Caco-2 (cell line): ENCODE results near the gene SSTR5. TPM values are rescaled to one million over a fixed set of nuclear protein-coding genes. Genes with fewer than 3 reads are reported as not detected.

Source experiments
- BruUV-seq: library from RNA; stranded (reverse); fragments of 400-500 nt; replicated peaks from 2 replicates; lab custom pipeline; 2021; lab: Mats Ljungman, UMichigan
- CTCF ChIA-PET: fragments of 300-600 bp; sonication (Branson Sonifier 250); formaldehyde crosslinking; loops from one replicate; lab custom pipeline; 2022; ENCODE audit warnings: antibody characterized with exemption; lab: Charles Lee
- POLR2A ChIA-PET: fragments of 300-600 bp; sonication (Branson Sonifier 250); formaldehyde crosslinking; loops from one replicate; lab custom pipeline; 2022; ENCODE audit warnings: antibody characterized with exemption; lab: Charles Lee
- DNase-seq, 2 experiments: peaks; one replicate each; pipeline versions ENCODE4 v3.0.0 to v3.0.0-alpha.2; 2020 to 2022
- H3K27me3 ChIP-seq: replicated peaks from 2 replicates; pipeline ENCODE4 v1.6.0; 2011; ENCODE audit warnings: low read length; ENCODE audit not compliant: control insufficient read depth, insufficient read depth
- H3K36me3 ChIP-seq: 2 replicates; pipeline ENCODE4 v1.5.1; 2011; ENCODE audit warnings: low read length; ENCODE audit not compliant: control insufficient read depth, insufficient read depth
- H3K4me1 ChIP-seq: fragments of 250-450 bp; sonication (Bioruptor Pico); 2 replicates; pipeline ENCODE4 v1.5.1; 2020; ENCODE audit warnings: mild to moderate bottlenecking
- H3K4me3 ChIP-seq: 2 replicates; pipeline ENCODE4 v1.5.1; 2011; ENCODE audit warnings: low read depth, mild to moderate bottlenecking, control low read depth, low read length
- H3K9me3 ChIP-seq: fragments of 250-450 bp; sonication (Bioruptor Pico); 2 replicates; pipeline ENCODE4 v1.5.1; 2020; ENCODE audit warnings: mild to moderate bottlenecking, moderate library complexity
- H3K27ac Mint-ChIP-seq: one replicate; pipeline ENCODE4 v1.8.0; 2022; ENCODE audit warnings: mixed read lengths; ENCODE audit not compliant: unreplicated experiment
- H3K27me3 Mint-ChIP-seq: one replicate; pipeline ENCODE4 v1.8.0; 2022; ENCODE audit warnings: mixed read lengths; ENCODE audit not compliant: insufficient read depth, unreplicated experiment
- H3K36me3 Mint-ChIP-seq: one replicate; pipeline ENCODE4 v1.8.0; 2022; ENCODE audit warnings: mild to moderate bottlenecking, mixed read lengths; ENCODE audit not compliant: insufficient read depth, unreplicated experiment
- H3K4me1 Mint-ChIP-seq: one replicate; pipeline ENCODE4 v1.8.0; 2022; ENCODE audit warnings: low read depth, mixed read lengths; ENCODE audit not compliant: unreplicated experiment
- H3K4me3 Mint-ChIP-seq: one replicate; pipeline ENCODE4 v1.8.0; 2022; ENCODE audit warnings: mild to moderate bottlenecking, moderate library complexity, mixed read lengths; ENCODE audit not compliant: unreplicated experiment
- H3K9me3 Mint-ChIP-seq: one replicate; pipeline ENCODE4 v1.8.0; 2022; ENCODE audit warnings: mixed read lengths; ENCODE audit not compliant: unreplicated experiment
- CTCF ChIP-seq, 2 experiments: fragments of 200-600 bp in 1 of 2; IDR thresholded peaks; 1 replicate in 1 of 2; 2 replicates in 1 of 2; pipeline versions ENCODE4 v1.5.1 to v1.8.0; 2011 to 2022; ENCODE audit warnings: antibody characterized with exemption in 1 of 2, control low read depth in 1 of 2, inconsistent platforms in 1 of 2, low read depth in 1 of 2, low read length in 1 of 2, mild to moderate bottlenecking in 1 of 2, moderate library complexity in 1 of 2; ENCODE audit not compliant: insufficient read depth in 1 of 2, severe bottlenecking in 1 of 2, unreplicated experiment in 1 of 2
- intact Hi-C: fragments of 100-400 bp; cut with micrococcal nuclease; formaldehyde crosslinking; loops from one replicate; pipeline ENCODE4 v1.10.0; 2022; ENCODE audit not compliant: unreplicated experiment
- total RNA-seq: library from RNA; stranded (reverse); gene quantifications from 2 replicates; pipeline ENCODE4 v1.2.3, GENCODE V29; 2022

Gene SSTR5
- total RNA-seq, 1 experiment from 2014 or later = 0.23 TPM

DNA sequence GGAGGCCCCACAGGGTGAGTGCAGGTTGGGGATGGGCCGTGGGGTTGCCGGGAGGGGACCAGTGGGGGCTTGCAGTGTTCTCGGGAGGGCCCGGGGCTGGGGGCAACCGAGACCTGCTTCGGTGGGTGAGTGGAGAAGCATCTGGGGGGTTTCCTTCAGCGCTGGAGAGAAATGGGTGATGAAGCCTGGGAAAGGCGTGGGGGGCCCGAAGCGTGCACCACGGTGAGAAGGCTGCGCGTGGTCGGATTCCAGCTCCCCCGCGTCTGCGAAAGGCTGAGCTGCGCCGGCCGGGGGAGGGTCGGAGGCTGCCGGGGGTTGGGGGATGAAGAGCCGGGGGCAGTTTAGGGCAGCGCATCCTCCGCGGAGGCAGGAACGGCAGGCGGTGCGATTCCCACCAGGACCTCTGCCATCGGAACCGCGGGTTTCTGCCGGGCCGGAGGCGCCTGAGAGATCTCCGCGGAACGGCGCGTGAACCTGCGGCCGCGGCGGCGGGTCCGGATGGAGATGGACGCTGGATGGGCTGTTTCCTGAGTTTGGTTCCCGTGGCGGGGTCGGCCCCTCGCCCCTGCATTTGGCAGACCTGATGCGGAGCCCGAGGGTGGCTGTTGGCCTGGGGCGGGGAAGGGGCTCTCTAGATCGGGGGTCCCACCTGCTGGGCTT is 6.9 kb upstream of the SSTR5 start:
- Histone ChIP-seq H3K9me3 (no peaks in the 10 kb centered on the region), H3K27me3 (no peaks in the 10 kb centered on the region), H3K36me3 (no peaks in the 10 kb centered on the region), H3K4me3 (no peak overlapping the region), H3K4me1 (no peaks in the 10 kb centered on the region)
- no peak for DNase-seq
- no TSS peak for BruUV-seq
- intact Hi-C loops = no loop called here
- no peak overlapping the region for H3K4me3 Mint-ChIP-seq
- no peak for TF ChIP-seq CTCF (IDR thresholded peaks at IDR 0.05; ENCODE audit: insufficient read depth in 1 of 2, low read depth in 1 of 2, low read length in 1 of 2, severe bottlenecking in 1 of 2, unreplicated experiment in 1 of 2)
- peaks cover 12% of the 10 kb centered on the region for H3K27me3 Mint-ChIP-seq
- no peak overlapping the region for H3K27ac Mint-ChIP-seq
- H3K36me3 Mint-ChIP-seq = peaks cover 5% of the 10 kb centered on the region
- ChIA-PET POLR2A (no interaction called here), CTCF (no interaction called here)
- H3K9me3 Mint-ChIP-seq = no peaks in the 10 kb centered on the region
- no peaks in the 10 kb centered on the region for H3K4me1 Mint-ChIP-seq

GRCh38 chr16:1066584-1067172 is 5.9 kb upstream of the SSTR5 start:
- Mint-ChIP-seq H3K9me3 (no peaks in the 10 kb centered on the region), H3K27me3 (peaks cover 12% of the 10 kb centered on the region), H3K4me1 (no peaks in the 10 kb centered on the region), H3K4me3 (no peak overlapping the region), H3K36me3 (peaks cover 5% of the 10 kb centered on the region), H3K27ac (no peak overlapping the region)
- CTCF ChIA-PET = no interaction called here
- no TSS peak for BruUV-seq
- no peak for TF ChIP-seq CTCF (IDR thresholded peaks at IDR 0.05; ENCODE audit: insufficient read depth in 1 of 2, low read depth in 1 of 2, low read length in 1 of 2, severe bottlenecking in 1 of 2, unreplicated experiment in 1 of 2)
- intact Hi-C loops = no loop called here
- H3K4me3 ChIP-seq = no peak overlapping the region
- H3K4me1 ChIP-seq = no peaks in the 10 kb centered on the region
- H3K27me3 ChIP-seq = no peaks in the 10 kb centered on the region
- H3K9me3 ChIP-seq = no peaks in the 10 kb centered on the region
- no peak for DNase-seq
- no peaks in the 10 kb centered on the region for H3K36me3 ChIP-seq
- POLR2A ChIA-PET = no interaction called here

DNA sequence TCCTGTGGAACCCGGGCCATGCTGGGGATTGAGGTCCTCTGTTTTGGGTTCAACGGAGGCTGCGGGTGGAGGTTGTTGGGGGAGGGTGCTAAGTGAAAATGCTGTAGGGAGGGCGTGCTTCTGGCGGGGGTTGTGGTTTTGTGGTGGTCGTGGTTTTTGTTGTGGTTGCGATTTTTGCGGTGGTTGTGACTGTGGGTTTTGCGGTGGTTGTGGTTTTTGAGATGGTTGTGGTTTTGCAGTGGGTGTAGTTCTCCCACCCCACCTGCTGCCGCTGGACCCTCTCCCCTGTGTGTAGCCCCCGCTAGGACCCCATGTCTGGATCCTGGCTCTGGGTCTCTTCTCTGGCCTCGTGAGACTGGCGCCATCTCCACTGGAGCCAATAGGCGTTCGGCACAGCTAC is 4.9 kb upstream of the SSTR5 start:
- POLR2A ChIA-PET = no interaction called here
- no TSS peak for BruUV-seq
- Mint-ChIP-seq H3K27me3 (peaks cover 12% of the 10 kb centered on the region), H3K36me3 (peaks cover 5% of the 10 kb centered on the region), H3K4me3 (no peak overlapping the region), H3K4me1 (no peaks in the 10 kb centered on the region), H3K27ac (no peak overlapping the region), H3K9me3 (no peaks in the 10 kb centered on the region)
- Histone ChIP-seq H3K36me3 (no peaks in the 10 kb centered on the region), H3K9me3 (no peaks in the 10 kb centered on the region), H3K27me3 (no peaks in the 10 kb centered on the region), H3K4me3 (no peak overlapping the region), H3K4me1 (no peaks in the 10 kb centered on the region)
- no peak for DNase-seq
- CTCF ChIA-PET = no interaction called here
- no peak for TF ChIP-seq CTCF (IDR thresholded peaks at IDR 0.05; ENCODE audit: insufficient read depth in 1 of 2, low read depth in 1 of 2, low read length in 1 of 2, severe bottlenecking in 1 of 2, unreplicated experiment in 1 of 2)
- intact Hi-C loops = no loop called here
